Activated B cell treated with CpG ODN at 0.5 μM for 24 hours (primary cell): ENCODE results near the gene C16orf86. TPM values are rescaled to one million over a fixed set of nuclear protein-coding genes. Genes with fewer than 3 reads are reported as not detected.

ENCODE experiments used
- ATAC-seq: fragments of 200-7000 bp; cut with Tn5 transposase; one replicate; pipeline ENCODE4 v1.10.0; 2021; ENCODE audit warnings: low read depth, mild to moderate bottlenecking, moderate library complexity
- CTCF ChIA-PET: fragments of 350-600 bp; sonication (Branson Sonifier 250); formaldehyde crosslinking; loops from one replicate; lab custom pipeline; 2021; ENCODE audit warnings: antibody characterized with exemption; lab: Charles Lee
- POLR2A ChIA-PET: fragments of 350-600 bp; sonication (Branson Sonifier 250); formaldehyde crosslinking; loops from one replicate; lab custom pipeline; 2021; ENCODE audit warnings: antibody characterized with exemption; lab: Charles Lee
- DNase-seq: peaks from one replicate; pipeline ENCODE4 v3.0.0; 2022
- H3K27ac Mint-ChIP-seq: one replicate; pipeline ENCODE4 v1.8.0; 2020; ENCODE audit warnings: mixed read lengths
- H3K27me3 Mint-ChIP-seq: one replicate; pipeline ENCODE4 v1.8.0; 2021; ENCODE audit warnings: mixed read lengths
- H3K36me3 Mint-ChIP-seq: one replicate; pipeline ENCODE4 v1.8.0; 2021; ENCODE audit warnings: low read depth, mixed read lengths
- H3K4me1 Mint-ChIP-seq: one replicate; pipeline ENCODE4 v1.8.0; 2021; ENCODE audit warnings: mixed read lengths
- H3K4me3 Mint-ChIP-seq: one replicate; pipeline ENCODE4 v1.8.0; 2020; ENCODE audit warnings: mild to moderate bottlenecking, mixed read lengths
- H3K9me3 Mint-ChIP-seq: one replicate; pipeline ENCODE4 v1.8.0; 2020; ENCODE audit warnings: mixed read lengths
- intact Hi-C: fragments of 100-400 bp; cut with micrococcal nuclease; formaldehyde crosslinking; loops from one replicate; pipeline ENCODE4 v1.15.1; 2024
- total RNA-seq: library from RNA; stranded (reverse); gene quantifications from 2 replicates; pipeline ENCODE4 v1.2.3, GENCODE V29; 2022
- TF ChIP-seq, protein P1 (sequence below): fragments of 200-600 bp; IDR thresholded peaks from one replicate; pipeline ENCODE4 v1.8.0; 2022; ENCODE audit warnings: antibody characterized with exemption, mild to moderate bottlenecking

Gene C16orf86, protein sequence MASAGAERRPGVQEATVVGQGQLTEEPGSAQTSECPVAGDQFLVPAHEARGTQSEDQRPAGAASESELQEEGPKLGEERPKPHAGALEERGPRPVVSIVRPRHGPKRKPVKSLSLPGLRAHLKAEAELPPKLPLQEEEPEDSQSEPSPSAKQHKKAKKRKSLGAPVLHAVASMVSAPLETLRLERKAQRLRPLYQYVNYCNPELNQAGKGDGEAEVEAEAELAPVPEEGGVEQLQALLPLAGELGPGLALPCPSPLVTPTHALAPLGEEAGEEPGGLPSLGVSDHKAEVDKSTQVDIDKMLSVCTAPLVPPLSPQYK
- total RNA-seq = 2.4 and 4.6 TPM in 2 replicates

DNA sequence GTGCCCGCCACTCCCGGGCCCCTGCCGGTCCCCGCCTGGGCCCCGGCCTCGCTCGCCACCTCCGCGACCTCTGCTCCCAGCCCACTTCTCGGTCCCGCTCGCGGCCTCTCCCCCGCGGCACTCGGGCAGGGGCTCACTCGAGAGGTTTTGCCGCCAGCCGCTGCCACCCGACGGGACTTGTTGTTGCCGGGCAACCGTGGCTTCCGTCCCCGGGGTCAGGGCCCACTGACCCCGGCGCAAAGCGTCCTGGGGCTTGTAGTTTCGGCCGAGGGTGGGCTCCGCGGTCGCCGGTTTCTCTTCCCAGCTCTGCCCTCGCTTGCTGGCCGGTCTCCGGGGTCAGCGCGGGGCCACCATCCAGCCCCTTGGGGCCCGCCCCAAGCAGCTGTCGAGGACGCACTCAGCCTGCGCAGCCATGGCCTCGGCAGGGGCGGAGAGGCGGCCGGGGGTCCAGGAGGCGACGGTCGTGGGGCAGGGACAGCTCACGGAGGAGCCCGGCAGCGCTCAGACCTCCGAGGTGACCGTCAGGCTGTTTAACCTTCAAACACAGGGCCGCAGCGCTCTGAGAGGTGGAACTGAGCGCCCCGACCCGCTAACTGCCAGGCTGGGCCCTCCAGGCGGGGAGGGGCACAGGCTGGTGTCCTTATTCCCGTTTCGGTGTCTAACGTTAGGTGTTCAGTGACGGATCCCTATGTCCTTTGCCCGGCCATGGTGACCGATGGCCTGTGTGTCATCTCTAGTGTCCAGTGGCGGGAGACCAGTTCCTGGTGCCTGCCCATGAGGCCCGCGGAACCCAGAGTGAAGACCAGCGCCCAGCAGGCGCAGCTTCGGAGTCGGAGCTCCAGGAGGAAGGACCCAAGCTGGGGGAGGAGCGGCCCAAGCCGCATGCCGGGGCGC is at the start of gene C16orf86, which contains the start of gene ENKD1:
Gene C16orf86 (plus strand): TSS at position 256 of the 894 bp plus-strand sequence. CDS start 157 bp downstream, at position 413.
Gene ENKD1 (minus strand): TSS at position 192 of the 894 bp plus-strand sequence. CDS start 308 bp downstream, outside the sequence.
- Mint-ChIP-seq H3K27me3 (no peaks in the 10 kb centered on the region), H3K36me3 (no peaks in the 10 kb centered on the region), H3K27ac (peak within 1 kb of the TSS; percentile 85), H3K4me3 (peak within 1 kb of the TSS; percentile 87), H3K9me3 (no peaks in the 10 kb centered on the region), H3K4me1 (peaks cover 43% of the 10 kb centered on the region)
- intact Hi-C loops = loop anchor here (5.0 to 10.0 kb wide), 5 partner anchors 240 to 568 kb away; partner anchors contain the start of genes B3GNT9, ESRP2, FBXL8 and TRADD
- ATAC-seq (peak; percentile 71), DNase-seq (peak; percentile 77)
- ChIA-PET CTCF (interaction anchor here (0.6 to 6.6 kb wide), 16 partner anchors 23 to 186 kb away, joined by 3 to 61 read pairs (median 4); partner anchors contain the start of genes ATP6V0D1 and CARMIL2), POLR2A (interaction anchor here (0.7 to 2.5 kb wide), 9 partner anchors 22 to 418 kb away, joined by 3 to 9 read pairs (median 5); partner anchors contain the start of genes ATP6V0D1, CARMIL2, CTCF and GFOD2)
- TF ChIP-seq, protein P1, sequence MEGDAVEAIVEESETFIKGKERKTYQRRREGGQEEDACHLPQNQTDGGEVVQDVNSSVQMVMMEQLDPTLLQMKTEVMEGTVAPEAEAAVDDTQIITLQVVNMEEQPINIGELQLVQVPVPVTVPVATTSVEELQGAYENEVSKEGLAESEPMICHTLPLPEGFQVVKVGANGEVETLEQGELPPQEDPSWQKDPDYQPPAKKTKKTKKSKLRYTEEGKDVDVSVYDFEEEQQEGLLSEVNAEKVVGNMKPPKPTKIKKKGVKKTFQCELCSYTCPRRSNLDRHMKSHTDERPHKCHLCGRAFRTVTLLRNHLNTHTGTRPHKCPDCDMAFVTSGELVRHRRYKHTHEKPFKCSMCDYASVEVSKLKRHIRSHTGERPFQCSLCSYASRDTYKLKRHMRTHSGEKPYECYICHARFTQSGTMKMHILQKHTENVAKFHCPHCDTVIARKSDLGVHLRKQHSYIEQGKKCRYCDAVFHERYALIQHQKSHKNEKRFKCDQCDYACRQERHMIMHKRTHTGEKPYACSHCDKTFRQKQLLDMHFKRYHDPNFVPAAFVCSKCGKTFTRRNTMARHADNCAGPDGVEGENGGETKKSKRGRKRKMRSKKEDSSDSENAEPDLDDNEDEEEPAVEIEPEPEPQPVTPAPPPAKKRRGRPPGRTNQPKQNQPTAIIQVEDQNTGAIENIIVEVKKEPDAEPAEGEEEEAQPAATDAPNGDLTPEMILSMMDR = no peak

DNA sequence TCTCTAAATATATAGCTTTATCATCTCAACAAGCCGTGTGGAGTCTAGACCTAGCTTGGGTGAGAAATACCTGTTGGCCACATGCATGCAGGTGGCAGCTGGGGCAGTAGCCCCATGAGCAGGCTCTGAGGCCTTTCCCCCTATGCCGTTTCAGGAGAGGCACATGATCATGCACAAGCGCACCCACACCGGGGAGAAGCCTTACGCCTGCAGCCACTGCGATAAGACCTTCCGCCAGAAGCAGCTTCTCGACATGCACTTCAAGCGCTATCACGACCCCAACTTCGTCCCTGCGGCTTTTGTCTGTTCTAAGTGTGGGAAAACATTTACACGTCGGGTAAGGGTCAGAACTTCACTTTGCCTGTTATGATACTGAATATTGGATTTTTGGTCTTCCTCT is 38.4 kb upstream of the C16orf86 start:
- no peaks in the 10 kb centered on the region for H3K4me1 Mint-ChIP-seq
- DNase-seq (no peak), ATAC-seq (no peak)
- no peak overlapping the region for H3K4me3 Mint-ChIP-seq
- peaks cover 75% of the 10 kb centered on the region for H3K36me3 Mint-ChIP-seq
- ChIA-PET CTCF (interaction anchor here (1.3 kb wide), 1 partner anchor 81 kb away, joined by 4 read pairs; no protein-coding TSS in a partner anchor), POLR2A (interaction anchor here (0.7 kb wide), 1 partner anchor 107 kb away, joined by 5 read pairs; no protein-coding TSS in a partner anchor)
- H3K27me3 Mint-ChIP-seq = no peaks in the 10 kb centered on the region
- H3K9me3 Mint-ChIP-seq = no peaks in the 10 kb centered on the region
- H3K27ac Mint-ChIP-seq = no peak overlapping the region
- TF ChIP-seq, protein P1 = no peak
- intact Hi-C loops = no loop called here

DNA sequence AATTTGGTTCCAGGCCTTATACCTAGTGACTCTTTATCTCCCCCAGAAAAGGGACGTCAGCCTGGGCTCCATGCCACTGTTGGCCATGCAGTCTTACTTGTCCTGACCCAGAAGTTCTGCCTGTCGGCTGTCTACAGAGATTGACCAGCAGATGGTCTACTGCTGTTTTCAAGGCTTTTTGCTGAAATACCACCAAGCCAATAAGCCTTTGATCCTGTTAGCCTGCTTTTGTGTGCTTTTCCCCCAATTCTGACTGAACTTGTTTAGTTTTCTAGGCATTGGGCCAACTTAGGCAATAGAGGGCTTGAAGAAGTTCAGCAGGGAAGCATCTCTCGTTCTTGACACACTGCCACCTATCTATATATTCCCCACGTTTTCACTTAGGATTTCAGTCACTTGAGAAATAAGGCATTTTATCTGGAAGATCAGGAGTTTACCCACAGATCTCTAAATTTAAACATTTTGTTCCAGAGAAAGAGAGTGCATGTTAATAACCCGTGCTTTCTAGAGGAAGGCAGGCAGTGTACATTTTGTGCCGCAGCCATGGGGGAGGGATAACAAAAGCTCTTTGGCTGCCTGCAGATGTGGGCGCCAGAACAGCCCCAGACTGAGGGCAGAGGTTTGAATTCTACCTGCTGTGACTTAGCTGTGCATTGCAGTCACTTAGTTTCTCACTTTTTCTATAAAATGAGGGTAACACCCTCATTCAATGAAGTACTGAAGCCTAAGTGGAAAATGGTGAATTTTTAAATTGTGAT is 34.0 kb upstream of the C16orf86 start:
- Mint-ChIP-seq H3K4me3 (no peak overlapping the region), H3K27ac (no peak overlapping the region), H3K27me3 (no peaks in the 10 kb centered on the region), H3K9me3 (no peaks in the 10 kb centered on the region), H3K36me3 (peaks cover 69% of the 10 kb centered on the region), H3K4me1 (no peaks in the 10 kb centered on the region)
- DNase-seq = no peak
- ATAC-seq = no peak
- ChIA-PET CTCF (interaction anchor here (1.1 to 1.6 kb wide), 2 partner anchors 85 to 112 kb away, joined by 3 to 4 read pairs; no protein-coding TSS in a partner anchor), POLR2A (interaction anchor here (0.6 kb wide), 1 partner anchor 573 kb away, joined by 3 read pairs; no protein-coding TSS in a partner anchor)
- TF ChIP-seq, protein P1 = no peak
- intact Hi-C loops = no loop called here

GRCh38 chr16:67636713-67637112 is 29.9 kb upstream of the C16orf86 start:
- H3K4me3 Mint-ChIP-seq = no peak overlapping the region
- peaks cover 61% of the 10 kb centered on the region for H3K36me3 Mint-ChIP-seq
- POLR2A ChIA-PET = no interaction called here
- DNase-seq (no peak), ATAC-seq (no peak)
- no peaks in the 10 kb centered on the region for H3K27me3 Mint-ChIP-seq
- CTCF ChIA-PET = no interaction called here
- intact Hi-C loops = no loop called here
- H3K9me3 Mint-ChIP-seq = no peaks in the 10 kb centered on the region
- no peak overlapping the region for H3K27ac Mint-ChIP-seq
- TF ChIP-seq, protein P1 = no peak
- H3K4me1 Mint-ChIP-seq = no peaks in the 10 kb centered on the region
